B cell (primary cell): ENCODE data around the gene NAIF1.

ENCODE experiments used
- CTCF ChIP-seq: fragments of 200-600 bp; IDR thresholded peaks from one replicate; pipeline ENCODE4 v1.8.0; 2022; ENCODE audit warnings: antibody characterized with exemption, mild to moderate bottlenecking
- EZH2 ChIP-seq: IDR thresholded peaks from 2 replicates; pipeline ENCODE4 v1.6.1; 2012; ENCODE audit warnings: borderline replicate concordance, low read depth, mild to moderate bottlenecking, moderate library complexity, low read length; ENCODE audit not compliant: insufficient read depth, poor library complexity, severe bottlenecking

GRCh38 chr9:128091571-128091970 lies 24.5 kb upstream of the NAIF1 start:
- TF ChIP-seq CTCF (no peak), EZH2 (no peak)
